Myocyte (in vitro differentiated cells): ENCODE measurements around the gene SIX3. TPM values are rescaled to one million over a fixed set of nuclear protein-coding genes. Genes with fewer than 3 reads are reported as not detected.

Experiments used
- DNase-seq: peaks from one replicate; pipeline ENCODE4 v3.0.0-alpha.2; 2012; ENCODE audit warnings: low read depth
- total RNA-seq: library from RNA; depleted of rRNA; stranded (reverse); fragments of >200 nt; gene quantifications from 2 replicates; pipeline ENCODE4 v1.2.3, GENCODE V29; 2014

The SIX3 gene
- total RNA-seq, 1 donor from 2014 or later = not detected

- no peak for DNase-seq
These were observed 39.5 kb downstream of the SIX3 start for GRCh38 chr2:44980751-44981713.

GRCh38 chr2:44981714-44982108 lies 40.2 kb downstream of the SIX3 start:
- DNase-seq = peak; percentile 88

- DNase-seq = no peak
These were observed 42.5 kb downstream of the SIX3 start for GRCh38 chr2:44983836-44984604.

GRCh38 chr2:44989176-44989575 lies 47.7 kb downstream of the SIX3 start:
- DNase-seq = no peak

GRCh38 chr2:44994377-44994776 lies 52.9 kb downstream of the SIX3 start:
- DNase-seq = no peak

Other genes with a start within 250 kb of the SIX3 start
- 62.3 and 68.8 TPM in 2 replicates for gene SIX2, start 67.8 kb downstream of the SIX3 start, total RNA-seq